ENCODE data around the gene PLA2G4E. TPM values are rescaled to one million over a fixed set of nuclear protein-coding genes. Genes with fewer than 3 reads are reported as not detected.

The PLA2G4E gene
- polyA plus RNA-seq, 3 donors, result not detected

- H3K4me3 Mint-ChIP-seq, result no peak overlapping the region
- peaks cover 0 to 12% (median 11%) of the 10 kb centered on the region in 7 donors for H3K9me3 Mint-ChIP-seq
- peaks cover 0 to 9% (median 5%) of the 10 kb centered on the region in 3 donors for H3K27me3 Mint-ChIP-seq (ENCODE audit: low read depth in 3 of 3)
- H3K4me1 Mint-ChIP-seq, result no peaks in the 10 kb centered on the region
- no peak for TF ChIP-seq CTCF (IDR thresholded peaks at IDR 0.05)
- no peak for DNase-seq
- Histone ChIP-seq H3K4me3 (replicated peaks in 1 of 3; ENCODE audit: low read depth in 2 of 3, low read length in 3 of 3) (no peak overlapping the region), H3K4me2 (replicated peaks; ENCODE audit: extremely low read depth, low read length, poor library complexity, severe bottlenecking) (no peak overlapping the region), H4K20me1 (ENCODE audit: insufficient read depth, low read length) (no peaks in the 10 kb centered on the region), H3K9me3 (replicated peaks in 1 of 2; ENCODE audit: control insufficient read depth in 1 of 2, insufficient read depth in 1 of 2, low read length in 2 of 2) (peaks cover 0 to 9% of the 10 kb centered on the region in 2 donors), H3K36me3 (replicated peaks in 1 of 2; ENCODE audit: control insufficient read depth in 1 of 2, insufficient read depth in 2 of 2, low read length in 2 of 2) (no peaks in the 10 kb centered on the region), H3K4me1 (ENCODE audit: control insufficient read depth in 1 of 2, insufficient read depth in 2 of 2, low read length in 2 of 2) (no peaks in the 10 kb centered on the region), H3K9ac (ENCODE audit: insufficient read depth, low read length, poor library complexity, severe bottlenecking) (no peak overlapping the region), H2AFZ (ENCODE audit: insufficient read depth, low read depth, low read length, poor library complexity, severe bottlenecking) (no peak overlapping the region), H3K27ac (ENCODE audit: low read depth in 1 of 2, low read length in 2 of 2) (no peak overlapping the region), H3K79me2 (ENCODE audit: insufficient read depth, low read length) (no peaks in the 10 kb centered on the region), H3K27me3 (ENCODE audit: control insufficient read depth in 2 of 2, insufficient read depth in 2 of 2, low read length in 2 of 2) (no peaks in the 10 kb centered on the region)
- intact Hi-C loops (cut with micrococcal nuclease), result no loop called here
- 88% methylated on average over 5 of the region's 6 CpGs for WGBS (ENCODE audit: insufficient coverage)
- no peak overlapping the region for H3K27ac Mint-ChIP-seq
- H3K36me3 Mint-ChIP-seq, result no peaks in the 10 kb centered on the region
Observed at GRCh38 chr15:42018306-42019224, 2.3 kb downstream of the PLA2G4E start.

DNA sequence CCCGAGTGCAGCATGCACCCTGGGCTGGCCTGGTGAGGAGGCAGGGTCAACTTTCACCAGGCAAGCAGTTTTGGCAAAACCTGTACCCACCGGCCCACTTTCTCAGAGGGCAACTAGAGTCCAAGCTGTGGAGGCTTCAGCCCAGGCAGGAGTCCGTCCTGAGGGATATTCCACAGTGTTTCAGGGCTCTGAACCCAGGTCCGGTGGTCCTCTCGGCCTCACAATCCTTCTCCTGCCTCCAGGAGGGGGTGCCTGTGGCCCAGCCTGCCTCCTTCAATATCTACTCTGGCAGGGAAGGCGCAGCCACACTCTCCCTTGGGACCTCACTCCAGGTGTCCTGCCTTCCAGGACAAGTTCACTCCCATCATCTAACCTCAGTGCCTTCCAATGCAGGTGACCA lies 3.9 kb downstream of the PLA2G4E start:
- intact Hi-C loops (cut with micrococcal nuclease), result no loop called here
- no peaks in the 10 kb centered on the region for H3K36me3 ChIP-seq (replicated peaks in 1 of 2; ENCODE audit: control insufficient read depth in 1 of 2, insufficient read depth in 2 of 2, low read length in 2 of 2)
- no peaks in the 10 kb centered on the region for H4K20me1 ChIP-seq (ENCODE audit: insufficient read depth, low read length)
- Mint-ChIP-seq H3K36me3 (no peaks in the 10 kb centered on the region), H3K4me1 (no peaks in the 10 kb centered on the region), H3K27me3 (ENCODE audit: low read depth in 3 of 3) (peaks cover 0 to 9% (median 5%) of the 10 kb centered on the region in 3 donors), H3K4me3 (peak overlapping the region in 1 of 2 donors; percentile 47), H3K9me3 (peaks cover 0 to 3% (median 2%) of the 10 kb centered on the region in 7 donors), H3K27ac (no peak overlapping the region)
- H3K4me2 ChIP-seq (replicated peaks; ENCODE audit: extremely low read depth, low read length, poor library complexity, severe bottlenecking), result no peak overlapping the region
- H3K9ac ChIP-seq (ENCODE audit: insufficient read depth, low read length, poor library complexity, severe bottlenecking), result no peak overlapping the region
- no peaks in the 10 kb centered on the region for H3K79me2 ChIP-seq (ENCODE audit: insufficient read depth, low read length)
- no peak overlapping the region for H2AFZ ChIP-seq (ENCODE audit: insufficient read depth, low read depth, low read length, poor library complexity, severe bottlenecking)
- 91% methylated on average over 6 of the region's 6 CpGs for WGBS (ENCODE audit: insufficient coverage)
- no peaks in the 10 kb centered on the region for H3K4me1 ChIP-seq (ENCODE audit: control insufficient read depth in 1 of 2, insufficient read depth in 2 of 2, low read length in 2 of 2)
- TF ChIP-seq CTCF (IDR thresholded peaks at IDR 0.05), result no peak
- H3K9me3 ChIP-seq (replicated peaks in 1 of 2; ENCODE audit: control insufficient read depth in 1 of 2, insufficient read depth in 1 of 2, low read length in 2 of 2), result peaks cover 0 to 2% of the 10 kb centered on the region in 2 donors
- H3K4me3 ChIP-seq (replicated peaks in 1 of 3; ENCODE audit: low read depth in 2 of 3, low read length in 3 of 3), result no peak overlapping the region
- DNase-seq, result no peak
- H3K27me3 ChIP-seq (ENCODE audit: control insufficient read depth in 2 of 2, insufficient read depth in 2 of 2, low read length in 2 of 2), result no peaks in the 10 kb centered on the region
- no peak overlapping the region for H3K27ac ChIP-seq (ENCODE audit: low read depth in 1 of 2, low read length in 2 of 2)

Data from CD14-positive monocyte (primary cell).